ENCODE results near the gene COA7. TPM values are rescaled to one million over a fixed set of nuclear protein-coding genes. Genes with fewer than 3 reads are reported as not detected.

COA7 gene
- total RNA-seq, 3 donors from 2014 or later, result 35.3 to 45.1 (median 44.0) TPM

GRCh38 chr1:52645261-52645660 lies 52.9 kb downstream of the COA7 start:
- H3K4me1 Mint-ChIP-seq (ENCODE audit: low read depth), result peaks cover 25% of the 10 kb centered on the region
- H3K36me3 Mint-ChIP-seq (ENCODE audit: insufficient read depth), result peaks cover 26% of the 10 kb centered on the region
- DNase-seq, result no peak
- H3K4me3 Mint-ChIP-seq, result no peak overlapping the region
- H3K27me3 Mint-ChIP-seq (ENCODE audit: low read depth), result no peaks in the 10 kb centered on the region
- no peaks in the 10 kb centered on the region for H3K9me3 Mint-ChIP-seq
- ATAC-seq, result no peak

- H3K36me3 Mint-ChIP-seq (ENCODE audit: insufficient read depth), result peaks cover 19% of the 10 kb centered on the region
- peaks cover 58% of the 10 kb centered on the region for H3K4me1 Mint-ChIP-seq (ENCODE audit: low read depth)
- H3K4me3 Mint-ChIP-seq, result no peak overlapping the region
- no peak for DNase-seq
- ATAC-seq, result no peak
- H3K9me3 Mint-ChIP-seq, result no peaks in the 10 kb centered on the region
- no peaks in the 10 kb centered on the region for H3K27me3 Mint-ChIP-seq (ENCODE audit: low read depth)
Measured at GRCh38 chr1:52641307-52641706, 56.8 kb downstream of the COA7 start.

- Mint-ChIP-seq H3K9me3 (no peaks in the 10 kb centered on the region), H3K36me3 (ENCODE audit: insufficient read depth) (peaks cover 19% of the 10 kb centered on the region), H3K4me1 (ENCODE audit: low read depth) (peaks cover 60% of the 10 kb centered on the region), H3K4me3 (no peak overlapping the region), H3K27me3 (ENCODE audit: low read depth) (no peaks in the 10 kb centered on the region)
- ATAC-seq, result no peak
- DNase-seq, result no peak
Measured at GRCh38 chr1:52640697-52641096, 57.5 kb downstream of the COA7 start.

- Mint-ChIP-seq H3K9me3 (no peaks in the 10 kb centered on the region), H3K4me1 (ENCODE audit: low read depth) (peaks cover 81% of the 10 kb centered on the region), H3K27me3 (ENCODE audit: low read depth) (no peaks in the 10 kb centered on the region), H3K4me3 (no peak overlapping the region), H3K36me3 (ENCODE audit: insufficient read depth) (peaks cover 14% of the 10 kb centered on the region)
- DNase-seq (no peak), ATAC-seq (no peak)
Measured at GRCh38 chr1:52637946-52638345, 60.2 kb downstream of the COA7 start.

- Mint-ChIP-seq H3K27me3 (ENCODE audit: low read depth) (no peaks in the 10 kb centered on the region), H3K9me3 (no peaks in the 10 kb centered on the region), H3K4me3 (peak overlapping the region; percentile 74), H3K4me1 (ENCODE audit: low read depth) (peaks cover 83% of the 10 kb centered on the region), H3K36me3 (ENCODE audit: insufficient read depth) (peaks cover 10% of the 10 kb centered on the region)
- ATAC-seq (peak; percentile 32 to 42), DNase-seq (peak; percentile 67)
Measured at GRCh38 chr1:52636721-52637695, 61.1 kb downstream of the COA7 start.

- H3K36me3 Mint-ChIP-seq (ENCODE audit: insufficient read depth), result peaks cover 3% of the 10 kb centered on the region
Measured at GRCh38 chr1:52635321-52636089, 62.6 kb downstream of the COA7 start.

More at GRCh38 chr1:52635321-52636089, 62.6 kb downstream of the COA7 start:
- no peak for DNase-seq
- no peak for ATAC-seq
- Mint-ChIP-seq H3K9me3 (no peaks in the 10 kb centered on the region), H3K4me1 (ENCODE audit: low read depth) (peaks cover 80% of the 10 kb centered on the region), H3K27me3 (ENCODE audit: low read depth) (no peaks in the 10 kb centered on the region), H3K4me3 (no peak overlapping the region)

Other genes with a start within 250 kb of the COA7 start
- gene TUT4, start 145.3 kb downstream of the COA7 start, total RNA-seq, result 10 to 100 TPM; 36.7 to 37.7 (median 36.8) TPM
- gene GPX7, start 96.0 kb downstream of the COA7 start, total RNA-seq, result 10 to 100 TPM; 18.6 to 20.0 (median 19.1) TPM
- gene SHISAL2A, start 65.2 kb downstream of the COA7 start, total RNA-seq, result 1 to 10 TPM; 4.9 to 7.5 (median 5.2) TPM
- gene ZYG11B, start 28.1 kb upstream of the COA7 start, total RNA-seq, result 1 to 10 TPM; 7.7 to 9.2 (median 7.7) TPM
- under 1 TPM; 0.08 to 0.13 (median 0.13) TPM for gene ZYG11A, start 144.4 kb upstream of the COA7 start, total RNA-seq
- gene ECHDC2, start 223.4 kb upstream of the COA7 start, total RNA-seq, result 10 to 100 TPM; 25.4 to 27.2 (median 25.9) TPM
- gene SCP2, start 228.9 kb upstream of the COA7 start, total RNA-seq, result 10 to 100 TPM; 47.6 to 67.8 (median 52.2) TPM